IMR-90 (cell line): Measurements from ENCODE around the gene MAPK8IP3. TPM values are rescaled to one million over a fixed set of nuclear protein-coding genes. Genes with fewer than 3 reads are reported as not detected.

Experiments
- ATAC-seq: fragments of 200-7000 bp; cut with Tn5 transposase; 2 replicates; pipeline ENCODE4 v1.9.1; 2020; ENCODE audit warnings: low read depth, mild to moderate bottlenecking, moderate library complexity
- BruUV-seq: library from RNA; stranded (reverse); fragments of 400-500 nt; replicated peaks from 2 replicates; lab custom pipeline; 2021; lab: Mats Ljungman, UMichigan
- CTCF ChIA-PET: fragments of 300-600 bp; formaldehyde crosslinking; extraction: SDS; loops from one replicate; lab custom pipeline; 2021; ENCODE audit warnings: antibody characterized with exemption; lab: Yijun Ruan, JAX
- POLR2A ChIA-PET: fragments of 300-600 bp; sonication (Branson Sonifier 250); formaldehyde crosslinking; loops from one replicate; lab custom pipeline; 2022; ENCODE audit warnings: antibody characterized with exemption; ENCODE audit not compliant: unreplicated experiment; lab: Charles Lee
- DNase-seq: peaks from one replicate; pipeline ENCODE4 v3.0.0; 2013
- H2AFZ ChIP-seq: replicated peaks from 2 replicates; pipeline ENCODE3; 2013; ENCODE audit warnings: low read length, mild to moderate bottlenecking; ENCODE audit not compliant: poor library complexity
- H2AK5ac ChIP-seq: 2 replicates; pipeline ENCODE4 v1.6.1; 2013; ENCODE audit warnings: low read depth, low read length, inconsistent platforms
- H2AK9ac ChIP-seq: replicated peaks from 2 replicates; pipeline ENCODE3; 2013; ENCODE audit warnings: mild to moderate bottlenecking, low read depth, low read length, moderate library complexity; ENCODE audit not compliant: poor library complexity
- H2BK120ac ChIP-seq: 2 replicates; pipeline ENCODE4 v1.6.1; 2013; ENCODE audit warnings: low read depth, low read length, inconsistent platforms
- H2BK15ac ChIP-seq: 3 replicates; pipeline ENCODE4 v1.6.1; 2013; ENCODE audit warnings: low read depth, low read length, inconsistent platforms
- H2BK20ac ChIP-seq: 2 replicates; pipeline ENCODE4 v1.6.1; 2013; ENCODE audit warnings: low read depth, mild to moderate bottlenecking, inconsistent platforms, low read length, moderate library complexity
- H2BK5ac ChIP-seq: 2 replicates; pipeline ENCODE4 v1.6.1; 2013; ENCODE audit warnings: mild to moderate bottlenecking, low read depth, low read length, inconsistent platforms; ENCODE audit not compliant: poor library complexity, severe bottlenecking
- H3K14ac ChIP-seq: replicated peaks from 2 replicates; pipeline ENCODE4 v1.6.1; 2013; ENCODE audit warnings: low read depth, low read length, inconsistent platforms
- H3K18ac ChIP-seq: 2 replicates; pipeline ENCODE4 v1.6.1; 2013; ENCODE audit warnings: low read depth, low read length, control low read depth
- H3K23ac ChIP-seq: 2 replicates; pipeline ENCODE4 v1.6.1; 2013; ENCODE audit warnings: low read depth, low read length, inconsistent platforms
- H3K27ac ChIP-seq: 2 replicates; pipeline ENCODE4 v1.5.1; 2013; ENCODE audit warnings: mild to moderate bottlenecking, control low read depth, low read length; ENCODE audit not compliant: insufficient read depth
- H3K27me3 ChIP-seq: 2 replicates; pipeline ENCODE4 v1.6.1; 2013; ENCODE audit warnings: low read length; ENCODE audit not compliant: control insufficient read depth, insufficient read depth
- H3K36me3 ChIP-seq: 2 replicates; pipeline ENCODE4 v1.6.1; 2013; ENCODE audit warnings: low read length, mixed read lengths; ENCODE audit not compliant: control insufficient read depth, insufficient read depth
- H3K4ac ChIP-seq: 2 replicates; pipeline ENCODE4 v1.6.1; 2013; ENCODE audit warnings: low read depth, low read length, inconsistent platforms
- H3K4me1 ChIP-seq: 2 replicates; pipeline ENCODE4 v1.6.1; 2013; ENCODE audit warnings: low read length, mixed read lengths; ENCODE audit not compliant: control insufficient read depth, insufficient read depth
- H3K4me2 ChIP-seq: 2 replicates; pipeline ENCODE4 v1.6.1; 2013; ENCODE audit warnings: low read depth, mild to moderate bottlenecking, control low read depth, low read length, moderate library complexity
- H3K4me3 ChIP-seq: 2 replicates; pipeline ENCODE4 v1.5.1; 2013; ENCODE audit warnings: low read depth, mild to moderate bottlenecking, control low read depth, low read length, moderate library complexity; ENCODE audit not compliant: insufficient read depth
- H3K56ac ChIP-seq: 2 replicates; pipeline ENCODE4 v1.6.1; 2013; ENCODE audit warnings: low read length, inconsistent platforms; ENCODE audit not compliant: insufficient read depth; ENCODE audit errors: extremely low read depth
- H3K79me1 ChIP-seq, 2 experiments: 2 replicates each; pipeline ENCODE4 v1.6.1; 2013; ENCODE audit warnings: low read length in 2 of 2, inconsistent platforms in 1 of 2, low read depth in 1 of 2
- H3K9ac ChIP-seq: 2 replicates; pipeline ENCODE4 v1.6.1; 2013; ENCODE audit warnings: low read depth, low read length, control low read depth
- H3K9me1 ChIP-seq: 2 replicates; pipeline ENCODE4 v1.6.1; 2013; ENCODE audit warnings: low read length, inconsistent platforms; ENCODE audit not compliant: insufficient read depth
- H3K9me3 ChIP-seq: 2 replicates; pipeline ENCODE4 v1.6.1; 2013; ENCODE audit warnings: low read length; ENCODE audit not compliant: control insufficient read depth, insufficient read depth
- H4K20me1 ChIP-seq: 2 replicates; pipeline ENCODE4 v1.6.1; 2013; ENCODE audit warnings: low read length, inconsistent platforms; ENCODE audit not compliant: insufficient read depth
- H4K5ac ChIP-seq: 2 replicates; pipeline ENCODE4 v1.6.1; 2013; ENCODE audit warnings: mild to moderate bottlenecking, low read depth, low read length, control low read depth
- H4K8ac ChIP-seq, 2 experiments: 2 replicates each; pipeline ENCODE4 v1.6.1; 2013; ENCODE audit warnings: low read depth in 2 of 2, low read length in 2 of 2, control low read depth in 1 of 2, inconsistent platforms in 1 of 2
- H4K91ac ChIP-seq: 2 replicates; pipeline ENCODE4 v1.6.1; 2013; ENCODE audit warnings: low read depth, low read length, inconsistent platforms; ENCODE audit not compliant: insufficient read depth
- BHLHE40 ChIP-seq: fragments of 150-350 bp; IDR thresholded peaks from 2 replicates; pipeline ENCODE4 v1.6.1; 2016; ENCODE audit warnings: mild to moderate bottlenecking, low read depth, low read length
- ELK1 ChIP-seq: fragments of 150-350 bp; IDR thresholded peaks from 2 replicates; pipeline ENCODE4 v1.6.1; 2016; ENCODE audit warnings: low read depth, mild to moderate bottlenecking, low read length, moderate library complexity, borderline replicate concordance
- MXI1 ChIP-seq: IDR thresholded peaks from 2 replicates; pipeline ENCODE4 v1.6.1; 2012; ENCODE audit warnings: low read depth, mild to moderate bottlenecking, low read length, moderate library complexity, borderline replicate concordance
- POLR2A ChIP-seq: IDR thresholded peaks from 2 replicates; pipeline ENCODE4 v1.6.1; 2012; ENCODE audit warnings: mild to moderate bottlenecking, low read depth, low read length
- RAD21 ChIP-seq: IDR thresholded peaks from 2 replicates; pipeline ENCODE4 v1.6.1; 2012; ENCODE audit warnings: low read length, improper control_type of control experiment
- RCOR1 ChIP-seq: IDR thresholded peaks from 2 replicates; pipeline ENCODE4 v1.6.1; 2012; ENCODE audit warnings: mild to moderate bottlenecking, low read length, improper control_type of control experiment; ENCODE audit not compliant: insufficient replicate concordance
- RFX5 ChIP-seq: IDR thresholded peaks from 2 replicates; pipeline ENCODE4 v1.8.0; 2012; ENCODE audit warnings: low read depth, mild to moderate bottlenecking, low read length, moderate library complexity
- SMC3 ChIP-seq: fragments of 150-350 bp; IDR thresholded peaks from 2 replicates; pipeline ENCODE4 v1.6.1; 2016; ENCODE audit warnings: low read depth, mild to moderate bottlenecking, antibody characterized with exemption, low read length, moderate library complexity
- WGBS, 2 experiments: methylation state at CpG; one replicate each; pipeline versions ENCODE4 v1.1.5 to v1.1.7; 2013; ENCODE audit warnings: missing lambda C conversion rate in 2 of 2; ENCODE audit not compliant: insufficient read length in 1 of 2; ENCODE audit errors: extremely low coverage in 2 of 2; 5-methylcytosine and 5-hydroxymethylcytosine counted together
- dilution Hi-C: fragments of 300-500 bp; cut with HindIII; formaldehyde crosslinking; loops from one replicate; pipeline ENCODE4 v1.14.3; 2018; ENCODE audit warnings: low sequenced_read_pairs; ENCODE audit not compliant: unreplicated experiment
- in situ Hi-C: fragments of 300-500 bp; cut with MboI; formaldehyde crosslinking; loops from 3 replicates; pipeline ENCODE4 v1.14.3; 2019; ENCODE audit warnings: low sequenced_read_pairs, inconsistent platforms, mixed read lengths
- intact Hi-C: fragments of 100-400 bp; cut with micrococcal nuclease; formaldehyde crosslinking; loops from 2 replicates; pipeline ENCODE4 v1.10.0; 2022
- polyA plus RNA-seq, 3 experiments: library from polyadenylated mRNA; depleted of rRNA; stranded (reverse); fragments of >200 nt; gene quantifications; 2 replicates each; pipeline ENCODE4 v1.2.3, GENCODE V29; 2012; ENCODE audit warnings: low replicate concordance in 1 of 3
- total RNA-seq: library from RNA; depleted of rRNA; stranded (reverse); fragments of >200 nt; gene quantifications from 2 replicates; pipeline ENCODE4 v1.2.3, GENCODE V29; 2012
- TF ChIP-seq, protein P1 (sequence below): conservative IDR thresholded peaks from 2 replicates; pipeline ENCODE4 v1.5.1; 2012; ENCODE audit warnings: mild to moderate bottlenecking, low read depth, low read length, improper control_type of control experiment

Gene MAPK8IP3
- total and polyA plus RNA-seq, 2 of the 4 experiments (the other 2 are of a cell fraction): 17.0 to 69.1 TPM

GRCh38 chr16:1723450-1724147, 17.6 kb downstream of the MAPK8IP3 start:
- no peaks in the 10 kb centered on the region for H3K27me3 ChIP-seq
- dilution Hi-C loops: no loop called here

More at GRCh38 chr16:1723450-1724147, 17.6 kb downstream of the MAPK8IP3 start:
- TF ChIP-seq RCOR1 (no peak), RFX5 (no peak), RAD21 (peak; percentile 58), ELK1 (no peak), POLR2A (no peak), MXI1 (no peak), SMC3 (peak; percentile 50), BHLHE40 (no peak)
- TF ChIP-seq, protein P1, sequence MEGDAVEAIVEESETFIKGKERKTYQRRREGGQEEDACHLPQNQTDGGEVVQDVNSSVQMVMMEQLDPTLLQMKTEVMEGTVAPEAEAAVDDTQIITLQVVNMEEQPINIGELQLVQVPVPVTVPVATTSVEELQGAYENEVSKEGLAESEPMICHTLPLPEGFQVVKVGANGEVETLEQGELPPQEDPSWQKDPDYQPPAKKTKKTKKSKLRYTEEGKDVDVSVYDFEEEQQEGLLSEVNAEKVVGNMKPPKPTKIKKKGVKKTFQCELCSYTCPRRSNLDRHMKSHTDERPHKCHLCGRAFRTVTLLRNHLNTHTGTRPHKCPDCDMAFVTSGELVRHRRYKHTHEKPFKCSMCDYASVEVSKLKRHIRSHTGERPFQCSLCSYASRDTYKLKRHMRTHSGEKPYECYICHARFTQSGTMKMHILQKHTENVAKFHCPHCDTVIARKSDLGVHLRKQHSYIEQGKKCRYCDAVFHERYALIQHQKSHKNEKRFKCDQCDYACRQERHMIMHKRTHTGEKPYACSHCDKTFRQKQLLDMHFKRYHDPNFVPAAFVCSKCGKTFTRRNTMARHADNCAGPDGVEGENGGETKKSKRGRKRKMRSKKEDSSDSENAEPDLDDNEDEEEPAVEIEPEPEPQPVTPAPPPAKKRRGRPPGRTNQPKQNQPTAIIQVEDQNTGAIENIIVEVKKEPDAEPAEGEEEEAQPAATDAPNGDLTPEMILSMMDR: peak; percentile 67
- peaks cover 12% of the 10 kb centered on the region for H3K9me1 ChIP-seq
- H2AFZ ChIP-seq: no peak overlapping the region
- no TSS peak for BruUV-seq
- H2BK15ac ChIP-seq: no peak overlapping the region
- H3K14ac ChIP-seq: no peak overlapping the region
- H3K4me3 ChIP-seq: no peak overlapping the region
- H4K91ac ChIP-seq: no peak overlapping the region
- H3K56ac ChIP-seq: no peak overlapping the region
- peaks cover 28% of the 10 kb centered on the region for H3K36me3 ChIP-seq
- H4K5ac ChIP-seq: no peak overlapping the region
- ATAC-seq (peak; percentile 64), DNase-seq (peak; percentile 32)
- H2BK5ac ChIP-seq: no peak overlapping the region
- H3K4ac ChIP-seq: peak overlapping the region; percentile 62; the same call in 1 of the 2 replicates
- no peak overlapping the region for H4K8ac ChIP-seq
- peak overlapping the region; percentile 85 for H2AK5ac ChIP-seq
- peak overlapping the region; percentile 22; the same call in 1 of the 2 replicates for H2BK120ac ChIP-seq
- no peaks in the 10 kb centered on the region for H3K9me3 ChIP-seq
- 80% methylated on average over 2 of the region's 6 CpGs; no CpG with 5 or more reads in 1 of the 2 experiments for WGBS, 2 experiments
- peaks cover 56% of the 10 kb centered on the region for H4K20me1 ChIP-seq
- CTCF ChIA-PET: interaction anchor here (0.6 to 1.1 kb wide), 3 partner anchors 13 to 114 kb away, joined by 3 to 9 read pairs (median 3); no protein-coding TSS in a partner anchor
- in situ Hi-C loops (no loop called here), intact Hi-C loops (no loop called here)
- H2BK20ac ChIP-seq: no peak overlapping the region
- peaks cover 21 to 76% of the 10 kb centered on the region in 2 experiments for H3K79me1 ChIP-seq
- H3K4me1 ChIP-seq: peaks cover 8% of the 10 kb centered on the region
- POLR2A ChIA-PET: no interaction called here
- H3K27ac ChIP-seq: peak overlapping the region; percentile 2; the same call in 1 of the 2 replicates
- H3K4me2 ChIP-seq: no peak overlapping the region
- no peak overlapping the region for H2AK9ac ChIP-seq
- H3K23ac ChIP-seq: no peak overlapping the region
- H3K9ac ChIP-seq: no peak overlapping the region
- H3K18ac ChIP-seq: no peak overlapping the region
